Transverse colon (tissue), 4 donors: ENCODE results near the gene SAPCD2.

ENCODE experiments used
- CTCF ChIP-seq, 5 experiments: fragments of 200-600 bp in 3 of 5; fragments of 450-650 bp in 2 of 5; sonication (generic) in 3 of 5; IDR thresholded peaks; 1 replicate in 2 of 5; 2 replicates in 3 of 5; pipeline ENCODE4 v1.5.1; 2016 to 2017; ENCODE audit warnings: antibody characterized with exemption in 5 of 5, inconsistent platforms in 3 of 5, mild to moderate bottlenecking in 2 of 5, moderate library complexity in 1 of 5
- EP300 ChIP-seq: sonication (generic); formaldehyde crosslinking; IDR thresholded peaks from one replicate; pipeline ENCODE4 v1.6.1; 2017; ENCODE audit warnings: antibody characterized with exemption, low read depth
- POLR2A ChIP-seq: fragments of 450-650 bp; IDR thresholded peaks from one replicate; pipeline ENCODE4 v1.6.1; 2016; ENCODE audit warnings: antibody characterized with exemption, mild to moderate bottlenecking, moderate library complexity
- POLR2AphosphoS5 ChIP-seq, 3 donors: sonication (generic); formaldehyde crosslinking; IDR thresholded peaks; one replicate each; pipeline ENCODE4 v1.6.1; 2016; ENCODE audit warnings: antibody characterized with exemption in 3 of 3

- TF ChIP-seq CTCF (IDR thresholded peaks at IDR 0.05) (no peak), EP300 (no peak), POLR2A (no peak), POLR2AphosphoS5 (IDR thresholded peaks at IDR 0.05) (no peak)
Observed at GRCh38 chr9:137057545-137057944, 12.8 kb downstream of the SAPCD2 start.
